ENCODE measurements around the gene ANO1.

GRCh38 chr11:70116386-70117065 is 38.4 kb downstream of the ANO1 start:
- no peak for TF ChIP-seq EZH2 (optimal IDR thresholded peaks at IDR 0.05; ENCODE audit: low read depth, low read length)
- TF ChIP-seq CTCF (IDR thresholded peaks at IDR 0.05; ENCODE audit: low read length), result no peak
